GM12892 (cell line): Measurements from ENCODE around the gene SLC26A6.

Source experiments
- POLR2A ChIP-seq: IDR thresholded peaks from 2 replicates; pipeline ENCODE4 v1.6.1; 2011; ENCODE audit warnings: low read depth, low read length, control low read depth
- POLR2AphosphoS5 ChIP-seq: IDR thresholded peaks from 2 replicates; pipeline ENCODE4 v1.6.1; 2011; ENCODE audit warnings: low read depth, low read length, control low read depth
- TAF1 ChIP-seq: IDR thresholded peaks from 2 replicates; pipeline ENCODE4 v1.6.1; 2011; ENCODE audit warnings: low read depth, mild to moderate bottlenecking, control low read depth, low read length, borderline replicate concordance

- no peak for TF ChIP-seq POLR2A
- no peak for TF ChIP-seq POLR2AphosphoS5
- TF ChIP-seq TAF1 = no peak
These were observed 43.8 kb downstream of the SLC26A6 start for GRCh38 chr3:48591436-48591835.
